NT2/D1 (cell line): ENCODE data around the gene BICRAL.
"Not testable (repeated sequence)": the region's sequence is repeated elsewhere in the genome, so short reads cannot be mapped to it uniquely, and the experiment has no call there.

Experiments used
- DNase-seq: peaks from one replicate; pipeline ENCODE4 v3.0.0-alpha.2; 2011; ENCODE audit warnings: low read depth, low spot score
- H3K27me3 ChIP-seq: 2 replicates; pipeline ENCODE4 v1.6.0; 2011; ENCODE audit warnings: mild to moderate bottlenecking; ENCODE audit not compliant: insufficient read length, insufficient read depth
- H3K36me3 ChIP-seq: 2 replicates; pipeline ENCODE4 v1.6.1; 2011; ENCODE audit warnings: mild to moderate bottlenecking, low read length, mixed read lengths; ENCODE audit not compliant: insufficient read depth, insufficient read length
- H3K4me1 ChIP-seq: 2 replicates; pipeline ENCODE4 v1.5.1; 2011; ENCODE audit not compliant: insufficient read depth, insufficient read length
- H3K4me3 ChIP-seq: 2 replicates; pipeline ENCODE4 v1.5.1; 2011; ENCODE audit warnings: low read depth; ENCODE audit not compliant: insufficient read length
- H3K9ac ChIP-seq: 2 replicates; pipeline ENCODE4 v1.6.0; 2011; ENCODE audit warnings: low read depth; ENCODE audit not compliant: insufficient read length
- H3K9me3 ChIP-seq: 2 replicates; pipeline ENCODE4 v1.5.1; 2011; ENCODE audit warnings: mild to moderate bottlenecking, low read length; ENCODE audit not compliant: insufficient read depth
- SUZ12 ChIP-seq: IDR thresholded peaks from 2 replicates; pipeline ENCODE4 v1.6.1; 2011; ENCODE audit not compliant: insufficient read length, insufficient read depth; ENCODE audit errors: extremely low read depth
- YY1 ChIP-seq: IDR thresholded peaks from 2 replicates; pipeline ENCODE4 v1.6.1; 2011; ENCODE audit not compliant: insufficient read length, insufficient read depth
- ZNF274 ChIP-seq: IDR thresholded peaks from 2 replicates; pipeline ENCODE4 v1.6.1; 2011; ENCODE audit warnings: mild to moderate bottlenecking, low read depth, low read length

The BICRAL gene

GRCh38 chr6:42870145-42870936 lies 88.5 kb downstream of the BICRAL start:
- Histone ChIP-seq H3K9ac (no peak overlapping the region), H3K4me3 (no peak overlapping the region), H3K4me1 (no peaks in the 10 kb centered on the region), H3K9me3 (no peaks in the 10 kb centered on the region), H3K36me3 (no peaks in the 10 kb centered on the region), H3K27me3 (no peaks in the 10 kb centered on the region)
- TF ChIP-seq SUZ12 = no peak
- no peak for TF ChIP-seq YY1
- TF ChIP-seq ZNF274 = no peak
- no peak for DNase-seq

DNA sequence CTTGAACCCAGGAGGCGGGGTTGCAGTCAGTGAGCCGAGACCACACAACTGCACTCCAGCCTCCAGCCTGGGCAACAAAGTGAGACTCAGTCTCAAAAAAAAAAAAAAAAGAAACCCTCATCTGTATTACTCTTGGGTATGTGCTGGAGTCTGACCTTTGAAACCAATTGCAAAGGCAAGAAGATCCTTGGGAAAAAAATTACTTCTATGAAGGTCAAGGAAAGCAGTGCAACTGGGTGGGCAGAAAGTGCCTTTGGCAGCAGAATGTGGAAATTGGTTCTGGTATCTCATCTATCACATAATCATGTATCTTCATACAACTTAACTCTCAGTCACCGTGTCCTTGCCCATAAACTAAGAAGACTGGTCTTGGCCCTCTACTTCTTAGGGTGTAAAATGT lies 89.9 kb downstream of the BICRAL start:
- Histone ChIP-seq H3K36me3 (no peaks in the 10 kb centered on the region), H3K9ac (no peak overlapping the region), H3K27me3 (no peaks in the 10 kb centered on the region), H3K9me3 (no peaks in the 10 kb centered on the region), H3K4me1 (no peaks in the 10 kb centered on the region), H3K4me3 (no peak overlapping the region)
- TF ChIP-seq SUZ12 (no peak), ZNF274 (no peak), YY1 (no peak)
- no peak for DNase-seq

DNA sequence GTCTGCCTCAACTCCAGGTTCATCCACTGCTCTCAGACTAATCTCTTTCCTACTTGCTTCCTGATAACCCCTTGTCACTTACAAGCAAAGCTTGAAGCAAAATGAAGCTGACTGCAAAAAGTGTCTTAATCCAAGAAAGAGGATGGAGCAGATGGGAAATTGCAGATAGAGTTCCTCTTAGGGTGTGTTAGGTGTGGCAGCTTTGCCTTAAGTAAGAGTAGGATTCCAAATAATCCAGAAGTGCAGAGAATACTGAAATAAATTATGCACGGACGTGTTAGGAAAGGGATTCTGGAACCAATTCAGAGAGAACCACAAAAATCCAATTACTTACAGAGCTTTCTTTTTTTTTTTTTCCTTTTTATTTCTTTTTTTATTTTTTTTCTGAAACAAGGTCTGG lies 91.5 kb downstream of the BICRAL start:
- no peaks in the 10 kb centered on the region for H3K9me3 ChIP-seq
- DNase-seq = no peak
- H3K4me3 ChIP-seq = no peak overlapping the region
- no peaks in the 10 kb centered on the region for H3K4me1 ChIP-seq
- H3K36me3 ChIP-seq = no peaks in the 10 kb centered on the region
- no peak overlapping the region for H3K9ac ChIP-seq
- no peaks in the 10 kb centered on the region for H3K27me3 ChIP-seq
- TF ChIP-seq ZNF274 (no peak), YY1 (no peak), SUZ12 (no peak)

DNA sequence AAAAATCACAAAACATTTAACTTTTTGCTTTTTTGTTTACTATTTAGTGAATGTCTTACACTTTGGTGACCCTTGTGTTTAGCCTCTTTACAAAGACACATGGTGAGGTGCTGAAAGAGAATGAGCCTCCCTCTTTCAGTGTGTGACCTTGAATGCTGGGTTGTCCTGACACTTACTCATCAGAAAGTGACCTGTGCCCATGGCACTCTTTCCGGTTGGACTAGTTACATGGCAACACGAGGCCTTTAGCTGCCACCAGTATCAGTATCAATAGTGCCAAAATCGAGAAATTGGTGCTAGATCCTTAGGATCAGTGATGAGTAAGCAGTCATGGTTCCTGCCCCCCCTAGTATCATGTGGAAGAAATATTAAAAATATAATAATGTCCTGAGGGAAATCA lies 95.8 kb downstream of the BICRAL start:
- no peak overlapping the region for H3K9ac ChIP-seq
- H3K27me3 ChIP-seq = no peaks in the 10 kb centered on the region
- no peak for DNase-seq
- no peaks in the 10 kb centered on the region for H3K4me1 ChIP-seq
- peaks cover 13% of the 10 kb centered on the region for H3K36me3 ChIP-seq
- no peak overlapping the region for H3K4me3 ChIP-seq
- TF ChIP-seq YY1 (no peak), SUZ12 (no peak), ZNF274 (no peak)
- H3K9me3 ChIP-seq = no peaks in the 10 kb centered on the region

DNA sequence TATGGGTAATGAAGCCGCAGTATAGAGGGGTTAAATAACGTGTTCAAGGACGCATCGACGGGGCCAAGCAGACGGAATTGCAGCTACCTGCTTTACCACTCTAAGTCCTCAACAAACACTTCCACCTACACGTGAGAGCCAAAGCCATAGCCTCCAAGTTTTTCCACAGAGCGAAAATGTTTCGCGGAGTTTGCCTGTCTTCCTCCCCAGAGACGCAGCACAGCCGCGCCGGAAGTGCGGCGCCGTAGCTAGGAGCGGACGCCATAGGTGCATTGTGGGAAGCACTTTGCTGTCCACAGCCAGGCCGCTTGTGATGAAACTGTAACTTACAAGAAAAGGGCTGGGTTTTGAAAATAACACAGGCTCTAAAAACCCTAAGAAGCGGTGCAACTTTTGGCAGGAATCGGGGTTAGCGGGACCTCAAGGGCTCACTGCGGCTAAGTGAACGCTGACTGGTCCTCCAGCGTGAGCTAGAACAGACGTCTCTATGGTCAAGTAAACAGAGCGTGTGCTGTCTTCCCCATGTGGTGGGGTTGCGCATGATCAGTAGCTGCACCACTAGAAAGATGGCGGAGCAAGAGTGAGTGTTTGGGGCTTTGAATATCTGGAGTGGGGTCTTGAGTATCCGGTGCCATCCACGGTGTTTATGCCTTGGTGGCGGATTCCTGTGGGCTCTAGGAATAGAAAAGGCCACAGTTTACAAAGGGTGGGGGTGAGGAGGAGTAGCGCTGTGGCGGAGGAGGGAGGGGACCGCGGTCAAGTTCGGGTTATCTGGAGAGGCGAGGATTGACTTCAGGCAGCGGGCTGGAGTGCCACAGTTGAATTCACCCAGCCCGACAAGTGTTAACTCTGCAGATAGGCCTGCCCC lies 97.8 kb downstream of the BICRAL start, which contains the start of gene RPL7L1:
Gene RPL7L1 (plus strand): TSS at position 245 of the 868 bp plus-strand sequence. CDS start 295 bp downstream, at position 540.
- Histone ChIP-seq H3K4me1 (no peaks in the 10 kb centered on the region), H3K9ac (peak within 1 kb of the TSS; percentile 96)

GRCh38 chr6:42880240-42880817 lies 98.5 kb downstream of the BICRAL start:
- Histone ChIP-seq H3K36me3 (peaks cover 36% of the 10 kb centered on the region), H3K4me3 (peak overlapping the region; percentile 94), H3K9ac (peak overlapping the region; percentile 96)
- not testable (repeated sequence) for DNase-seq, H3K9me3 ChIP-seq, H3K27me3 ChIP-seq, H3K4me1 ChIP-seq

More for the DNA sequence above, 97.8 kb downstream of the BICRAL start, which contains the start of gene RPL7L1:
- Histone ChIP-seq H3K36me3 (peaks cover 32% of the 10 kb centered on the region), H3K27me3 (no peaks in the 10 kb centered on the region), H3K4me3 (peak within 1 kb of the TSS; percentile 94), H3K9me3 (no peaks in the 10 kb centered on the region)
- TF ChIP-seq YY1 = peak; percentile 76
- TF ChIP-seq SUZ12 = no peak
- TF ChIP-seq ZNF274 = no peak
- DNase-seq = peak; percentile 52

DNA sequence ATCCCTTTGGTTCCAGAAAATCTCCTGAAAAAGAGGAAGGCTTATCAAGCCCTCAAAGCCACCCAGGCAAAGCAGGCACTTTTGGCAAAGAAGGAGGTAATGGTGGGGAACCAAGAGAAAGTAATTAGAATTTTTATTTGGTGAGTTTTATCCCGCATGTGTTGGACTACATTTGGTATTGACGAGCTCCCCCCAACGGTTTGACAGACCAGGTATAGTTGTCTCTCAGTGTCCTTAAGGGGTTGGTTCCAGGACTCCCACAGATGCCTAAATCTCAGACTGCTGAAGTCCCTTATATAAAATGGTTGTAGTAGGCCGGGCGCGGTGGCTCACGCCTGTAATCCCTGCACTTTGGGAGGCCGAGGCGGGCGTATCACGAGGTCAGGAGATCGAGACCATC lies 99.0 kb downstream of the BICRAL start:
- Histone ChIP-seq H3K36me3 (peaks cover 41% of the 10 kb centered on the region), H3K4me3 (peak overlapping the region; percentile 94)
- H3K27me3 ChIP-seq = not testable (repeated sequence)

More for the DNA sequence above, 99.0 kb downstream of the BICRAL start:
- not testable (repeated sequence) for H3K4me1 ChIP-seq, DNase-seq, H3K9me3 ChIP-seq
- H3K9ac ChIP-seq = peak overlapping the region; percentile 42
